GM23338 (cell line): ENCODE measurements around the gene HGS. TPM values are rescaled to one million over a fixed set of nuclear protein-coding genes. Genes with fewer than 3 reads are reported as not detected.

Experiments used
- ATAC-seq: fragments of 200-7000 bp; cut with Tn5 transposase; 3 replicates; pipeline ENCODE4 v1.9.1; 2020
- DNase-seq: peaks from one replicate; pipeline ENCODE4 v3.0.0-alpha.2; 2015; ENCODE audit warnings: low spot score
- H2AFZ ChIP-seq: fragments of 200-600 bp; sonication (generic); 2 replicates; pipeline ENCODE4 v1.8.0; 2016; ENCODE audit warnings: antibody characterized with exemption, mild to moderate bottlenecking, moderate library complexity
- H3F3A ChIP-seq: fragments of 200-600 bp; sonication (generic); replicated peaks from 2 replicates; pipeline ENCODE4 v1.8.0; 2017; ENCODE audit warnings: antibody characterized with exemption, mixed run types, low read depth
- H3K27ac ChIP-seq: fragments of 200-600 bp; sonication (generic); 2 replicates; pipeline ENCODE4 v1.6.1; 2016; ENCODE audit warnings: low read depth
- H3K27me3 ChIP-seq: fragments of 200-600 bp; sonication (generic); 2 replicates; pipeline ENCODE4 v1.8.0; 2016; ENCODE audit warnings: mild to moderate bottlenecking, mixed run types, moderate library complexity; ENCODE audit not compliant: insufficient read depth
- H3K36me3 ChIP-seq: fragments of 200-600 bp; sonication (generic); 2 replicates; pipeline ENCODE4 v1.8.0; 2016; ENCODE audit warnings: mild to moderate bottlenecking; ENCODE audit not compliant: insufficient read depth
- H3K4me1 ChIP-seq: fragments of 200-600 bp; sonication (generic); 2 replicates; pipeline ENCODE4 v1.8.0; 2016; ENCODE audit warnings: mild to moderate bottlenecking, moderate library complexity; ENCODE audit not compliant: insufficient read depth
- H3K4me2 ChIP-seq: fragments of 200-600 bp; sonication (generic); 2 replicates; pipeline ENCODE4 v1.7.1; 2017; ENCODE audit warnings: mixed run types
- H3K4me3 ChIP-seq: fragments of 200-600 bp; sonication (generic); 2 replicates; pipeline ENCODE4 v1.6.1; 2016; ENCODE audit warnings: mixed run types
- H3K79me2 ChIP-seq: fragments of 200-600 bp; sonication (generic); replicated peaks from 2 replicates; pipeline ENCODE4 v1.8.0; 2017; ENCODE audit warnings: mild to moderate bottlenecking; ENCODE audit not compliant: insufficient read depth
- H3K9me2 ChIP-seq: fragments of 200-600 bp; sonication (generic); 2 replicates; pipeline ENCODE4 v1.8.0; 2017; ENCODE audit not compliant: insufficient read depth
- H4K20me1 ChIP-seq: fragments of 200-600 bp; sonication (generic); replicated peaks from 2 replicates; pipeline ENCODE4 v1.8.0; 2017; ENCODE audit warnings: mild to moderate bottlenecking; ENCODE audit not compliant: insufficient read depth
- H3K27ac Mint-ChIP-seq: 2 replicates; pipeline ENCODE4 v1.8.0; 2020; ENCODE audit warnings: inconsistent platforms, mild to moderate bottlenecking, moderate library complexity, mixed read lengths
- H3K27me3 Mint-ChIP-seq: 3 replicates; pipeline ENCODE4 v1.8.0; 2022; ENCODE audit warnings: low read depth, mild to moderate bottlenecking, moderate library complexity, mixed read lengths, inconsistent platforms; ENCODE audit not compliant: insufficient read depth, poor library complexity
- H3K36me3 Mint-ChIP-seq: 3 replicates; pipeline ENCODE4 v1.8.0; 2021; ENCODE audit warnings: low read depth, mild to moderate bottlenecking, inconsistent platforms, moderate library complexity, mixed read lengths
- H3K4me1 Mint-ChIP-seq: 3 replicates; pipeline ENCODE4 v1.8.0; 2020; ENCODE audit warnings: mild to moderate bottlenecking, inconsistent platforms, mixed read lengths
- H3K4me3 Mint-ChIP-seq: 3 replicates; pipeline ENCODE4 v1.8.0; 2021; ENCODE audit warnings: moderate library complexity, mild to moderate bottlenecking, inconsistent platforms, mixed read lengths
- H3K9me3 Mint-ChIP-seq: 3 replicates; pipeline ENCODE4 v1.8.0; 2020; ENCODE audit warnings: moderate library complexity, mild to moderate bottlenecking, inconsistent platforms, mixed read lengths
- CREB1 ChIP-seq: fragments of 250-450 bp; sonication (Bioruptor Pico); IDR thresholded peaks from 2 replicates; pipeline ENCODE4 v1.5.0; 2020; ENCODE audit warnings: low read depth, mild to moderate bottlenecking, moderate library complexity
- EZH2 ChIP-seq: fragments of 200-600 bp; sonication (generic); IDR thresholded peaks from one replicate; pipeline ENCODE4 v1.8.0; 2017; ENCODE audit warnings: antibody characterized with exemption, mild to moderate bottlenecking, low read depth; ENCODE audit not compliant: unreplicated experiment
- EZH2phosphoT487 ChIP-seq: fragments of 200-600 bp; sonication (generic); IDR thresholded peaks from one replicate; pipeline ENCODE4 v1.8.1; 2018; ENCODE audit warnings: antibody characterized with exemption; ENCODE audit not compliant: unreplicated experiment
- NANOG ChIP-seq: IDR thresholded peaks from 2 replicates; pipeline ENCODE4 v1.6.1; 2016; ENCODE audit warnings: antibody characterized with exemption, borderline replicate concordance
- POLR2AphosphoS5 ChIP-seq: IDR thresholded peaks from 2 replicates; pipeline ENCODE4 v1.6.1; 2016; ENCODE audit warnings: antibody characterized with exemption, low read depth
- ZNF114 ChIP-seq: fragments of 250-450 bp; sonication (Bioruptor Pico); IDR thresholded peaks from 2 replicates; pipeline ENCODE4 v1.5.0; 2020; ENCODE audit warnings: mild to moderate bottlenecking, moderate library complexity
- ZNF331 ChIP-seq: fragments of 250-450 bp; sonication (Bioruptor Pico); IDR thresholded peaks from 2 replicates; pipeline ENCODE4 v1.5.0; 2020; ENCODE audit warnings: low read depth, mild to moderate bottlenecking, moderate library complexity
- polyA plus RNA-seq: library from polyadenylated mRNA; unstranded; fragments of >200 nt; fragmentation: Nextera tagmentation; extraction: Ambion mirVana; gene quantifications from 2 replicates; pipeline ENCODE4 v1.2.1, GENCODE V29; 2016
- total RNA-seq: library from RNA; depleted of rRNA; stranded (reverse); fragments of >200 nt; shearing (Covaris generic); gene quantifications from 2 replicates; pipeline ENCODE4 v1.2.3, GENCODE V29; 2014
- TF ChIP-seq, protein P1 (sequence below): IDR thresholded peaks from one replicate; pipeline ENCODE4 v1.6.1; 2018; ENCODE audit warnings: antibody characterized with exemption; ENCODE audit not compliant: unreplicated experiment

Gene HGS
- total and polyA plus RNA-seq, 2 experiments from 2014 or later, result 59.0 to 90.2 TPM

- H3K4me1 Mint-ChIP-seq, result peaks cover 14% of the 10 kb centered on the region
- no peaks in the 10 kb centered on the region for H3K79me2 ChIP-seq
- H3K27ac ChIP-seq, result no peak overlapping the region
- no peak overlapping the region for H3K27ac Mint-ChIP-seq
- H4K20me1 ChIP-seq, result no peaks in the 10 kb centered on the region
- no peaks in the 10 kb centered on the region for H3K9me2 ChIP-seq
- no peaks in the 10 kb centered on the region for H3K36me3 Mint-ChIP-seq
- ATAC-seq, result no peak
- no peak overlapping the region for H3K4me2 ChIP-seq
- peaks cover 9% of the 10 kb centered on the region; the same call in 1 of the 3 replicates for H3K9me3 Mint-ChIP-seq
- H3K4me1 ChIP-seq, result peaks cover 24% of the 10 kb centered on the region
- DNase-seq, result no peak
- H3K4me3 Mint-ChIP-seq, result no peak overlapping the region
- TF ChIP-seq, protein P1, sequence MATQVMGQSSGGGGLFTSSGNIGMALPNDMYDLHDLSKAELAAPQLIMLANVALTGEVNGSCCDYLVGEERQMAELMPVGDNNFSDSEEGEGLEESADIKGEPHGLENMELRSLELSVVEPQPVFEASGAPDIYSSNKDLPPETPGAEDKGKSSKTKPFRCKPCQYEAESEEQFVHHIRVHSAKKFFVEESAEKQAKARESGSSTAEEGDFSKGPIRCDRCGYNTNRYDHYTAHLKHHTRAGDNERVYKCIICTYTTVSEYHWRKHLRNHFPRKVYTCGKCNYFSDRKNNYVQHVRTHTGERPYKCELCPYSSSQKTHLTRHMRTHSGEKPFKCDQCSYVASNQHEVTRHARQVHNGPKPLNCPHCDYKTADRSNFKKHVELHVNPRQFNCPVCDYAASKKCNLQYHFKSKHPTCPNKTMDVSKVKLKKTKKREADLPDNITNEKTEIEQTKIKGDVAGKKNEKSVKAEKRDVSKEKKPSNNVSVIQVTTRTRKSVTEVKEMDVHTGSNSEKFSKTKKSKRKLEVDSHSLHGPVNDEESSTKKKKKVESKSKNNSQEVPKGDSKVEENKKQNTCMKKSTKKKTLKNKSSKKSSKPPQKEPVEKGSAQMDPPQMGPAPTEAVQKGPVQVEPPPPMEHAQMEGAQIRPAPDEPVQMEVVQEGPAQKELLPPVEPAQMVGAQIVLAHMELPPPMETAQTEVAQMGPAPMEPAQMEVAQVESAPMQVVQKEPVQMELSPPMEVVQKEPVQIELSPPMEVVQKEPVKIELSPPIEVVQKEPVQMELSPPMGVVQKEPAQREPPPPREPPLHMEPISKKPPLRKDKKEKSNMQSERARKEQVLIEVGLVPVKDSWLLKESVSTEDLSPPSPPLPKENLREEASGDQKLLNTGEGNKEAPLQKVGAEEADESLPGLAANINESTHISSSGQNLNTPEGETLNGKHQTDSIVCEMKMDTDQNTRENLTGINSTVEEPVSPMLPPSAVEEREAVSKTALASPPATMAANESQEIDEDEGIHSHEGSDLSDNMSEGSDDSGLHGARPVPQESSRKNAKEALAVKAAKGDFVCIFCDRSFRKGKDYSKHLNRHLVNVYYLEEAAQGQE, result no peak
- TF ChIP-seq ZNF331 (CRISPR knock-in tag), result no peak
- TF ChIP-seq EZH2, result no peak
- no peak for TF ChIP-seq ZNF114 (CRISPR knock-in tag)
- TF ChIP-seq CREB1, result no peak
- TF ChIP-seq NANOG, result no peak
- no peak for TF ChIP-seq EZH2phosphoT487
- H3K27me3 Mint-ChIP-seq, result peaks cover 36% of the 10 kb centered on the region
- H3F3A ChIP-seq, result peaks cover 12% of the 10 kb centered on the region; the same call in 1 of the 2 replicates
- no peaks in the 10 kb centered on the region for H3K36me3 ChIP-seq
- H2AFZ ChIP-seq, result no peak overlapping the region
- peaks cover 32% of the 10 kb centered on the region for H3K27me3 ChIP-seq
- H3K4me3 ChIP-seq, result no peak overlapping the region
Measured at GRCh38 chr17:81651692-81652091, 32.1 kb upstream of the HGS start.

DNA sequence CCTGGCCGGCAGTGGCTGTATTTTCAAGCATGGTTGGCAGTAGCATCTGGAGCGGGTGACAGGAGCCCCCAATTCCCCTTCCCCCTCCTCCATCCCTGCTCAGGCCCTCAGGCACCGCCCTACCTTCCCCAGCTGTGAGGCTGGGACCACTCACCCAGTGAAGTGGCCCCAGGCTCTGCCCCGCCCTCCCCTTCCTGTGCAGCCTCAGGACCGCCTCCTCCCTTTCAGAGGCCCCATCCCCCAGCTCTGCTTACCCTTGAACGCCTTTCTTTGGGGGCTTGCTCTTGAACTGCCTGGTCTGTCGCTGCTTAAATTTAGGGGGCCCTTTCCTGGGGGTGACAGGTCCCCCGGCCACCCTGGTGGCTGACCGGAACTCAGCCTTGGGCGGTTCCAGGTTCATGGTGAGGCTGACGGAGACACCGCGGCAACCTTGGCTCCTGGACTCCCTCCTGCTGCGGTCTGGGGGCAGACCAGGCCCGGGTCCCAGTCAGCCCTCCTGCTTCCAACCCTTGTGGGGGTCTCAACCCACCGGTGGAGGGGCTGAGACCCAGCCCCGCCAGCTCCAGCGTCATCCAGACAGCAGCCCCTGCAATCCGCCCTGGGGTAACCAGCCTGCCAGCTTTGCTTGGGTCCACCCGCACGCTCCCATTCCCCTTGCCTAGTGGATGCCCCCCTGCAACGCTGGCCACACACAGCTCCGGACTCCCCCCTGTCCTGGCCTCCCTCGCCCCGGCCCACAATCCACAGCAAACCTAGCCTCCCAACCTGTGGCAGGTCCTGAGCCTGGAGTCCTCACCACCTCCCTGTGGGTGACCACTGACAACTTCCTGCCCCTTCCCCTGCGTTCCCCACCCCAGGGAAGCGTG, 30.7 kb upstream of the HGS start:
- H3K4me3 ChIP-seq, result peak overlapping the region; percentile 47
- 0 out of 2 replicates have a peak overlapping the region, but pooled peaks have one; percentile 56 for H3K27ac Mint-ChIP-seq
- peaks cover 18% of the 10 kb centered on the region for H3K27me3 ChIP-seq
- H3K79me2 ChIP-seq, result no peaks in the 10 kb centered on the region
- peak overlapping the region; percentile 40; the same call in 2 of the 3 replicates for H3K4me3 Mint-ChIP-seq
- peak overlapping the region; percentile 91 for H2AFZ ChIP-seq
- no peaks in the 10 kb centered on the region for H3K36me3 ChIP-seq
- 0 out of 2 replicates have a peak, but pooled peaks cover 4% of the 10 kb centered on the region for H3F3A ChIP-seq
- H3K27me3 Mint-ChIP-seq, result peaks cover 26% of the 10 kb centered on the region
- peaks cover 16% of the 10 kb centered on the region for H3K4me1 ChIP-seq
- H3K4me2 ChIP-seq, result peak overlapping the region; percentile 81
- DNase-seq, result peak; percentile 73
- H3K9me2 ChIP-seq, result no peaks in the 10 kb centered on the region
- H3K36me3 Mint-ChIP-seq, result no peaks in the 10 kb centered on the region
- H4K20me1 ChIP-seq, result no peaks in the 10 kb centered on the region
- H3K9me3 Mint-ChIP-seq, result peaks cover 9% of the 10 kb centered on the region; the same call in 1 of the 3 replicates
- peak; percentile 70 for ATAC-seq
- no peak overlapping the region for H3K27ac ChIP-seq
- TF ChIP-seq, protein P1, result no peak
- peak; percentile 35; the same call in 1 of the 2 replicates for TF ChIP-seq POLR2AphosphoS5
- H3K4me1 Mint-ChIP-seq, result peaks cover 8% of the 10 kb centered on the region
